Measurements from ENCODE around the gene DUOXA2.
"Not testable (repeated sequence)": the region's sequence is repeated elsewhere in the genome, so short reads cannot be mapped to it uniquely, and the experiment has no call there.

DUOXA2 gene

DNA sequence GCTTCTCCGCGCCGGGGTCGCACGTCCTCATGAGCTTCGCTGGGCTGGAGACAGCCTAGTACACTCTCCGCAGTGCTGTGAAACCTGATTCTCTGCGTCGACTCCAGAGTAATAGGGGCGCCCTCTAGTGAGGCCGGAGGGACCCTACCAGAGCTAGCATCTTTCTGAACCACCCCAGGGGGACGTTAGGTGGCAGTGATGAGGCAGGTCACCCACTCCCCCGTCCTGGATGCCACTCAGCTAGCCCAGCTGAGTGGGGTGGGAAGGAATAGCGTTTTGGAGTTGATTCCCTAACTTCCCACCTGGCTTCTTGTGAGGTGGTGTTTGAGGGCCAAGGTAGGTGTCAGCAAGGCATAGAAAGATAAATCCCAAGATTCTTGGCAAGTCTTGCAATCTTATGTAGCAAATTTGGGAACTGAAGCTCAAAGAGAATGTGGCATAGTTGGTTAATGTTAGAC is 4.0 kb downstream of the DUOXA2 start:
- peak; percentile 80 for DNase-seq

DNA sequence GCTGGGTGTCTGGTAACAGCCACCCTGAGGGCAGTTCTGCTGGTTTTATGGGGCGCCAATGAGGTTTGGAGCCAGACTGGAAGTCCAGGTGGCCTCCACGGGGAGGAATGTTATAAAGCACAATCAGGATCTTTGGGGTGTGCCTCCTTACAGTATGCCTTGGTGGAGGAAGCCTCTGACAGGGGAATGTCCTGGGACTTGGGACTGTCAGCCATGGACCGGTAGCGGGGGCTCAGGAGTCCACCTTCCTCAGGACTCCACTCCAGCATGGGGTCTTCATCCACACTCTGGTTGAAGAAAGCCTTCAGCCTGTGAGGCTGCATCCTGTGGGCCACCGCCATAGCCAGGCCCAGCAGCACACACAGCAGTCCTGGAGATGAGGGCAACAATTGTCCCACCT is 4.9 kb downstream of the DUOXA2 start:
- DNase-seq = no peak

GRCh38 chr15:45120081-45120972 is 6.2 kb downstream of the DUOXA2 start:
- DNase-seq = no peak

- DNase-seq = no peak
Observed at GRCh38 chr15:45121020-45121419, 6.9 kb downstream of the DUOXA2 start.

DNA sequence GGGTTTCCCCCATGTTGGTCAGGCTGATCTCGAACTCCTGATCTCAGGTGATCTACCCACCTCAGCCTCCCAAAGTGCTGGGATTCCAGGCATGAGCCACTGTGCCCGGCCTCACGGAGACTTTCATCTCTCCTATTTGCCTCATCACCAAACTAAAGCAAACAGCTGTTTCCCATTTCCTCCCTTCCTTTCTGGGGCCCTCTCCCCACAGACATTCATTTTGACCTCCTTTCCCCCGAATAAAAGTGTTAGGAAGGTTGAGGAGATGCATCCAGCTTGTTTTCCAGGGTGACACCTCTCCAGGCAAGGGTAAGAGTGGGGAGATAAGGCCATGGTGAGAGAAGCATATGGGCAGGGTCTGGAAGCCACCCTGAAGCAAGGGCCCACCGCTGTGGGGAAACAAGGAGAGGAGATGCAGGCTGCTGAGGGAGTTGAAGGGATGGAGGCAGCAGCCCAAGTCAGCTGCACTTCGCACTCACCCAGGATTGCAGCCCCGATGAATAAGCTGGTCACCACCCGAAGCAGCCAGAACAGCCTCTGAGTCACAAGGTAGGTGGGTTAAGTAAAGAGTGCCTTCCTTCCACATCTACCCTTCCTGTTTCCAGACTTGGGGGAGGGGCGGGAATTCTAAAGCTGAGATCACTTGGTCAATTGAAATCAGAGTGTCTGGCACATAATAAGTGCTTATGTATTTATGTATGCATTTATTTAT is 7.7 kb downstream of the DUOXA2 start:
- no peak for DNase-seq

DNA sequence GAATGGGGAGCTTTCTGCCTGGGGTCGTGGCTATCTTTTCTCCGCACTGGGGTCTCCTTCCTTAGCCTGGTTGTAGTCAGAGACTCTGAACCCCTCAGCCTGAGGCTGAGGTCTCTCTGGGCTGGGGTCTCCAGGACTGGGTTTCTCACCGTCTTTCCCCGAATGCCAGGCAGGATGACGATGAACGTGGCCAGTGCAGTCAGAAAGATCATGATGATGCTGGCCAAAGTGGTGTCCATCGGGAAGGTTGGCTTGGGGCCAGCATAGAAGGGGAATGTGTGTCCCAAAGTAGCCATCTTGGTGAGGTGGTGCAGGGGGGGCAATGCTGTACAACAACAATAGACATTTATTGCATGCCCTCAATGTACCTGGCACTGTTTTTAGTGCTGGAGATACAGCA is 8.6 kb downstream of the DUOXA2 start:
- DNase-seq = no peak

GRCh38 chr15:45123397-45123796 is 9.3 kb downstream of the DUOXA2 start:
- DNase-seq = no peak

GRCh38 chr15:45126535-45127158 is 12.5 kb downstream of the DUOXA2 start:
- peak; percentile 55 for DNase-seq

DNA sequence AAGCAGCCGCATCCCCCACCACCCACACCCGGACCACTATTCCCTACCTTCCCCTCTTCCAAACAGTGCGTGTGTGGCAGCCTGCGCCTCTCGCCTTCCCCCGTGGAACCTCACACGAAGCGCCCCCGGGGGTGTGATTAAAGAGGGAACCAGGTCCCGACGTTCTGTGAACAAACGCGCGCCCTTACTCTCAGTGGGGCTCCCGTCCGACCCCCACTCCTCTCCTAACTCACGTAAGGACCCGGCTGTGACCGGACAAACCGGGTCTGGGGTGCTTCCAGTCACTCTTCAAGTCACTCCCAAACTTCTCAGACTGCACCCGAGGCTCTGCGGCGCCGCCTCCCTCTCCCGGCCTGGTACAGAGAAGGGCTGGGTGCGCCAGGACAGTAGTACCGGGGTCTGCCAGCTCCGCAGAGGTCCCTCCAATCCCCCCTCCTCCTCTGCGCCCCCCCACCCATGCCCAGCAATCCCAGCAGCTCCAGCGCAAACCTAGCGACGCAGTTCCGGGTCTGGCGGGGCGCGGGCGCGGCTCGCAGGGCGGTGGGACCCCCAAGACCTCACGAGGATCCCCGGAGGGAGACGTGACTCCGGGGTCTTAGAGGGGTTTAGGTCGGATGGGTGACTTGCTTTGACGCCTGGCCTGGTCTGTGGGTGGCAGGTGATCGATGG is 15.0 kb downstream of the DUOXA2 start:
- no peak for DNase-seq

- DNase-seq = no peak
Observed at GRCh38 chr15:45129651-45130129, 15.6 kb downstream of the DUOXA2 start, which contains the start of the genes DUOX1 and DUOXA1. Gene DUOX1, plus strand, starts transcription at chr15:45129994. Its CDS starts 1,973 bp downstream, at chr15:45131967. Gene DUOXA1, minus strand, starts transcription at chr15:45129879. Its CDS starts 6,865 bp downstream, at chr15:45123014.

DNA sequence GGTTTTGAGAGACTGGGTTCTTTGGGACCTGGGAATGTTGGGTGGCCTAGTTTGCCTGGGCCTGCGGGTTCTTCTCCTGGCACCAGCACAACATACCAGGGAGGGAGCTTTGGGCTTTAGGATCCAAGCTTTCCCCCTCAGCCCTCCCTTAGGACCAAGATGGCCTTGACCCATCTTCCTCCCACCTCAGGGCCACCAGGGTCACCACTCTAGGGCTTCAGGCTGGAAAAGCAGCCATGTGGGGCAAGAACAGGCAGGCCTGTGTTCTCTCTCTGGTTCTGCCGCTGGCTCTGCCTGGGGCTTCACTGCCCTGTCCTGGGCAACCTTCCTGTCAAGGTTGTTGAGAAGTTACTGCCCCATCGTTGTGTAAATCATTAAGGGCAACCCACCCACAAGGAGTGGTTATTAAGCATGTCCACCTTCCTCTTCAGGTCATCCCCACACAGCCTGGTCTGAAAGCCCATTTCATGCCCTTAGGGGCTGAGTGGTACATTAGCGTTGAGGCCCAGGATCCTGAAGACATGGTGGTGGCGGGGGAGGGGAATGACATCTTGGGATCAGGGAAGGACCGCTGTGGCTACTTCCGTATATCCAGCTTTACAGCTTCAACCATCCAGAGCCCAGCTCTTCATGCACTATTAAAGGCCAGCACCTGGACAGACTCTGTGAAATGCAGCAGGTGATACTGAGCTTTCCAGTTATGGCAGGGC is 16.3 kb downstream of the DUOXA2 start:
- no peak for DNase-seq

GRCh38 chr15:45131510-45131909 is 17.4 kb downstream of the DUOXA2 start:
- DNase-seq = no peak

DNA sequence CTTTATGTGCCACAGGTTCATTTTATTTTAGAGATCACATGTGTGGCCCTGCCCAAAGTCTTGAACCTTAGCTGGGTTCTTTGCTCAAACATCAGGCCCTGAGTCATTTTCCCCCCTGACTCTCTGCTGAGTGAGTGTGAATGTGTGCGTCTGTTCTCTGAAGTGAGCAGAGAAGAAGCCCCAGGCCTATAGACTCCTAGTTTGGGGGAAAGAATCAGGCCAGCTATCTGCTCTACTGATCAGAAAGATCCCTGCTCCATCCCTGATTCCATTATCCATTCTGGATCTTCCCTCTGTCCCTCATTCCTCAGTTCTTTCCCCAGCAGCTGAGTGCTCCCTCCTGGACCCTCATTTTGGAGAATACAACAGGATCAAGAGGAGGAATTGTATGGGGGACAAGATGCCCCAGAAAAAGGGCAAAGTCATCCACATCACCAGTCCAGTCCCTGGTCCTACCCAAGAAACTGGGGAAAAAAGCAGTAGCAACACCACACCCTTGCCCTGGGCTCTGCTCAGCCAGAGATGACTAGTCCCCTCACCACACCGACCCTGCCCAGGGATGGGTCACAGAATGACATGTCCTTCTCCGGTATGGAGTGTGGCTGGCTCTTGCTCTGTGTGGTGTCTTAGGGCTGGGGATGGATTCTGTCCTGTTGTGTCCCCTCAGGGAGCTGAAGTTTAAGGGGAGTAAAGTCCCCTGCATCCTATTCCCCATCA is 18.9 kb downstream of the DUOXA2 start:
- DNase-seq = no peak

DNA sequence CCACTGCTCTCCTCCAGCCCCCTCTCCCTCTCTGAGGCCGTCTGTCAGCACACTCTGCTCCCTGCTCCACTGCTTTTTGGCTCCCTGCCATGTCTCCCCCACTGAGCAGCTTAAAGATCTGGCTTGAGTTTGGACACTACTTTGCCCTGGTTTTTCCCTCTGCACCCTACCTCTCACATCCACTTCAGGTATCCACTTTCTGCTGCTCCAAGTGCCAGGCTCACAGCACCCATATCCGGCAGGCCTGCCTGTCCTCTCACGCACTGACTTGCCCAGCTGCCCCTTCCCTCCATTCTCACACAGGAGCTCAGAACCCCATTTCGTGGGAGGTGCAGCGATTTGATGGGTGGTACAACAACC is 19.4 kb downstream of the DUOXA2 start:
- no peak for DNase-seq

DNA sequence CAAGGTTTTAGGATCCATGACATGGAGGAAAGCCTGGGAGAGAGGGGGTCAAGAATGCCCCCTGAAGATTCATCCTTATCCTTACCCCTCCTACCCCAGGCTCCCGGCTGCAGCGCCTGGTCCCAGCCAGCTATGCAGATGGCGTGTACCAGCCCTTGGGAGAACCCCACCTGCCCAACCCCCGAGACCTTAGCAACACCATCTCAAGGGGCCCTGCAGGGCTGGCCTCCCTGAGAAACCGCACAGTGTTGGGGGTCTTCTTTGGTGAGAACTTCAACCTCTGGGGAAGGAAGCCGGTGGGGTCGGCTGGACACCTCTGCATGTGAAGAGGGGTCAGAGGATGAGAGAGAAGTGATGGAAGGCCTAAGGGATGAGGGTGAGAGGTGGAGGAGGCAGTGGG is 19.9 kb downstream of the DUOXA2 start:
- no peak for DNase-seq

DNA sequence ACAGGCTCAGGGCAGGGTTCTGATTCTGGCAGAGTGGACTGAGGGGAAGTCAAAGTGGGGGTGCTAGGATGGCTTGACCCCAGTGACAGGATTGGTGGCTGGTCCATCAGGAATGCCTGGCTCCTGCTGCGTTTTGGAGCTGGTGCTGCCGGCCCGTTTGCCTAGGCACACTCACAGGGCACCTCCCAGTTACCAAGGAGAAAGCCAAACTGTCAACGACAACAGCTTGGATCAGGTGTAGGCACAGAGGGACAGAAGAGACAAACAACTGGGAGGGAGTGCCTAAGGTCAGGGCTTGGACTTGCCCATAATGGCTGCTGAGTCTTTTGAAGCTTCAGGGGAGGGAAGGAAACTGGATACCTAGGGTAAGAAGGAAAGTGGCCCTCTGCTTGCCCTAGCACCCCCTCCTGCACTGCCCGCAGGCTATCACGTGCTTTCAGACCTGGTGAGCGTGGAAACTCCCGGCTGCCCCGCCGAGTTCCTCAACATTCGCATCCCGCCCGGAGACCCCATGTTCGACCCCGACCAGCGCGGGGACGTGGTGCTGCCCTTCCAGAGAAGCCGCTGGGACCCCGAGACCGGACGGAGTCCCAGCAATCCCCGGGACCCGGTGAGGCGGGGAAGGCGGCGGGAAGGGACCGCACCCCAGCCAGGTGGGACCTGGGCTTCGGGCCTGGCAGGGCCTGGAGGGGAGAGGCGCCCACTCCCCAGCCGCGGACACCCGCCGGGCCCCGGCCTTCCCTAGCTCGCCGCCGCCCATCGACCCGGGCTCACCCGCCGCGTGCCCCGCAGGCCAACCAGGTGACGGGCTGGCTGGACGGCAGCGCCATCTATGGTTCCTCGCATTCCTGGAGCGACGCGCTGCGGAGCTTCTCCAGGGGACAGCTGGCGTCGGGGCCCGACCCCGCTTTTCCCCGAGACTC is 20.8 kb downstream of the DUOXA2 start:
- DNase-seq = no peak

DNA sequence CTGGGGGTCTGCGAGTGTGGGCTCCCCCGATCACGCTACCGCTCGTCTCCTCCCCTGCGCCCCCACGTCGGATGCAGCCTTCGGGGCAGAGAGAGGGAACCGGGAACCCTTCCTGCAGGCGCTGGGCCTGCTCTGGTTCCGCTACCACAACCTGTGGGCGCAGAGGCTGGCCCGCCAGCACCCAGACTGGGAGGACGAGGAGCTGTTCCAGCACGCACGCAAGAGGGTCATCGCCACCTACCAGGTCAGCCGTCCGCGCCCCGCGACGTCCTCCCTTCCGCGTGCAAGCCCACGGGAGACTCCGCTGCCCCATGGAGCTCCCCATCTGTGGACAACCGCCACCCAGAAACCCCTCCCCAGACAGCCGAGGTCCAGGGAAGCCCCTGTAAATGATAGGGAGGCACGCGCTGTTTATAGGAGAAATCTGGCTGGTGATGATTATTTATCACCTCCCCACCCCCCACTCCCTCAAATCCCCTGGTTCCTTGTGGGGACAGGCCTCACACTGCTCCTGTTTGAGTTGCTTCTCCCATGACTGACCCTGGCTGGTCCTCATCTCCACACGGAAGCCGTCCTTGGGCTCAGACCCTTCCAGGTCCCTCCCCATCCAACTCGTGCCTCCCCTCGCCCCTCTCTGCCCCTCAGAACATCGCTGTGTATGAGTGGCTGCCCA is 21.7 kb downstream of the DUOXA2 start:
- not testable (repeated sequence) for DNase-seq

DNA sequence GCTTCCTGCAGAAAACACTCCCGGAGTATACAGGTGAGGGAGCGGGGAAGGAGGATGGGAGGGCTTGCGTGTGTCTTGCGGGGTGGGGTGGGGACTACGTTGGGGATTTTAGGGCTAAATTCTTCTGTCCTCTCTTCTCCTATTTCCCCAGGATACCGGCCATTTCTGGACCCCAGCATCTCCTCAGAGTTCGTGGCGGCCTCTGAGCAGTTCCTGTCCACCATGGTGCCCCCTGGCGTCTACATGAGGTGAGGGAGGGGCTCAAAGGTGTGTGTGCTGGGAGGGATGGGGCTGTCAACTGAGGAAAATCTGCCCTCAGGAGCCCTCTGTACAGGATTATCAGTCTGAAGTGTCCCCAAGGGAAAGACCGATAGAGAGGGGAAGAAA is 22.2 kb downstream of the DUOXA2 start:
- DNase-seq = no peak

DNA sequence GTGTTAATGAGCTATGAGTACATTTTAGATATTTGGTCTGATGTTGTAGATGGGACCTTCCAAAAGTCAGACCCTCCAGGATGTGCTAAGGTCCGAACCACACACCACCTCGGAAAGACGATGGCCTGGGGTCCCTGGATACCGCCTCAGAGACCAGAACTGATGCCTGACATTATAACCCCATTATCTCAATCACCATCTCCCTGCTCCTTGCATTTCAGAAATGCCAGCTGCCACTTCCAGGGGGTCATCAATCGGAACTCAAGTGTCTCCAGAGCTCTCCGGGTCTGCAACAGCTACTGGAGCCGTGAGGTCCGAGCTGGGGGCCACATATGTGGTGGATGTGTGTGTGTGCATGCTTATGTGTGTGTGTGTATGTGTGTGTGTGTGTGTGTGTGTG is 23.6 kb downstream of the DUOXA2 start:
- DNase-seq = no peak
